Endothelial cell of umbilical vein (primary cell): ENCODE data around the gene ATP1B1. TPM values are rescaled to one million over a fixed set of nuclear protein-coding genes. Genes with fewer than 3 reads are reported as not detected.

Experiments
- BruUV-seq: library from RNA; stranded (reverse); fragments of 400-500 nt; replicated peaks from 2 replicates; lab custom pipeline; 2021; lab: Mats Ljungman, UMichigan
- CTCF ChIA-PET: fragments of 300-600, 350-600 bp; sonication (Branson Sonifier 250); formaldehyde crosslinking; loops from one replicate; lab custom pipeline; 2021; ENCODE audit warnings: antibody characterized with exemption, inconsistent platforms; lab: Charles Lee
- POLR2A ChIA-PET: fragments of 300-600, 350-600 bp; sonication (Branson Sonifier 250); formaldehyde crosslinking; loops from one replicate; lab custom pipeline; 2021; ENCODE audit warnings: antibody characterized with exemption, inconsistent platforms; lab: Charles Lee
- DNase-seq: peaks from one replicate; pipeline ENCODE4 v3.0.0-alpha.2; 2011; ENCODE audit warnings: low read depth, low spot score
- FAIRE-seq: peaks from 2 replicates; lab custom pipeline; 2011; peaks lifted over from hg19 to GRCh38; lab: Jason Lieb, UNC
- H2AFZ ChIP-seq: 2 replicates; pipeline ENCODE4 v1.6.0; 2012; ENCODE audit warnings: low read depth, low read length, control low read depth, inconsistent platforms
- H3K27ac ChIP-seq: 2 replicates; pipeline ENCODE4 v1.5.1; 2011; ENCODE audit warnings: low read depth, mild to moderate bottlenecking, control low read depth, low read length, moderate library complexity; ENCODE audit not compliant: insufficient read depth
- H3K27me3 ChIP-seq, 2 experiments: 2 replicates each; pipeline versions ENCODE4 v1.6.0 to v1.6.1; 2011; ENCODE audit warnings: low read length in 2 of 2, mixed read lengths in 1 of 2; ENCODE audit not compliant: control insufficient read depth in 2 of 2, insufficient read depth in 2 of 2
- H3K36me3 ChIP-seq, 2 experiments: 2 replicates in 1 of 2; 3 replicates in 1 of 2; pipeline ENCODE4 v1.5.1; 2011; ENCODE audit warnings: low read length in 2 of 2, mild to moderate bottlenecking in 1 of 2, moderate library complexity in 1 of 2; ENCODE audit not compliant: control insufficient read depth in 2 of 2, insufficient read depth in 2 of 2; ENCODE audit errors: extremely low read depth in 1 of 2
- H3K4me1 ChIP-seq: 3 replicates; pipeline ENCODE4 v1.5.1; 2011; ENCODE audit warnings: mild to moderate bottlenecking, low read length; ENCODE audit not compliant: control insufficient read depth, insufficient read depth; ENCODE audit errors: extremely low read depth
- H3K4me2 ChIP-seq: 2 replicates; pipeline ENCODE4 v1.6.1; 2011; ENCODE audit warnings: low read length, control low read depth, mixed read lengths; ENCODE audit not compliant: insufficient read depth
- H3K4me3 ChIP-seq, 3 experiments: fragments of 200-600 bp in 1 of 3; sonication (generic), shearing (Covaris generic) in 1 of 3; replicated peaks in 1 of 3; 2 replicates each; pipeline ENCODE4 v1.5.1; 2011 to 2016; ENCODE audit warnings: control low read depth in 3 of 3, low read length in 3 of 3, mild to moderate bottlenecking in 2 of 3, inconsistent platforms in 1 of 3, low read depth in 1 of 3, moderate library complexity in 1 of 3; ENCODE audit not compliant: insufficient read depth in 1 of 3
- H3K79me2 ChIP-seq: 2 replicates; pipeline ENCODE4 v1.6.0; 2012; ENCODE audit warnings: low read length, inconsistent platforms; ENCODE audit not compliant: control insufficient read depth, insufficient read depth
- H3K9ac ChIP-seq: replicated peaks from 2 replicates; pipeline ENCODE3; 2011; ENCODE audit warnings: low read length, control low read depth; ENCODE audit not compliant: insufficient read depth; ENCODE audit errors: extremely low read depth
- H3K9me1 ChIP-seq: replicated peaks from 3 replicates; pipeline ENCODE4 v1.6.0; 2011; ENCODE audit warnings: mild to moderate bottlenecking, low read length; ENCODE audit not compliant: control insufficient read depth, insufficient read depth; ENCODE audit errors: extremely low read depth
- H3K9me3 ChIP-seq: replicated peaks from 2 replicates; pipeline ENCODE4 v1.5.1; 2012; ENCODE audit warnings: low read length, inconsistent platforms; ENCODE audit not compliant: control insufficient read depth, insufficient read depth
- H4K20me1 ChIP-seq: replicated peaks from 2 replicates; pipeline ENCODE3; 2011; ENCODE audit warnings: mild to moderate bottlenecking, low read length; ENCODE audit not compliant: control insufficient read depth, insufficient read depth; ENCODE audit errors: extremely low read depth
- CTCF ChIP-seq, 2 donors: IDR thresholded peaks; 1 replicate in 1 of 2; 2 replicates in 1 of 2; pipeline ENCODE4 v1.5.1; 2011; ENCODE audit warnings: low read length in 2 of 2, mild to moderate bottlenecking in 2 of 2, moderate library complexity in 2 of 2, control low read depth in 1 of 2, inconsistent platforms in 1 of 2, low read depth in 1 of 2; ENCODE audit not compliant: insufficient read depth in 1 of 2; ENCODE audit errors: extremely low read depth in 1 of 2
- EZH2 ChIP-seq: IDR thresholded peaks from 2 replicates; pipeline ENCODE4 v1.6.1; 2012; ENCODE audit warnings: borderline replicate concordance, low read depth, mild to moderate bottlenecking, moderate library complexity, low read length, inconsistent platforms; ENCODE audit not compliant: severe bottlenecking
- FOS ChIP-seq: IDR thresholded peaks from 2 replicates; pipeline ENCODE4 v1.6.1; 2011; ENCODE audit warnings: mild to moderate bottlenecking, low read length, moderate library complexity, borderline replicate concordance; ENCODE audit not compliant: insufficient read depth
- GATA2 ChIP-seq: IDR thresholded peaks from 2 replicates; pipeline ENCODE4 v1.7.0; 2011; ENCODE audit warnings: low read depth, mild to moderate bottlenecking, moderate library complexity, mixed read lengths, low read length; ENCODE audit not compliant: insufficient read length, insufficient read depth
- JUN ChIP-seq: IDR thresholded peaks from 2 replicates; pipeline ENCODE4 v1.6.1; 2011; ENCODE audit warnings: borderline replicate concordance, low read depth; ENCODE audit not compliant: insufficient read length, insufficient read depth
- MAX ChIP-seq: IDR thresholded peaks from 2 replicates; pipeline ENCODE4 v1.6.1; 2011; ENCODE audit not compliant: insufficient read depth, insufficient read length
- MYC ChIP-seq: IDR thresholded peaks from one replicate; pipeline ENCODE4 v1.6.1; 2011; ENCODE audit warnings: mild to moderate bottlenecking, low read depth, low read length
- POLR2A ChIP-seq: IDR thresholded peaks from 2 replicates; pipeline ENCODE4 v1.6.1; 2012; ENCODE audit warnings: low read depth, mild to moderate bottlenecking, control low read depth, low read length
- POLR2AphosphoS5 ChIP-seq: IDR thresholded peaks from 2 replicates; pipeline ENCODE4 v1.6.1; 2012; ENCODE audit warnings: low read depth, mild to moderate bottlenecking, control low read depth, low read length, moderate library complexity; ENCODE audit not compliant: insufficient read depth
- dilution Hi-C: fragments of 300-500 bp; cut with MboI; formaldehyde crosslinking; loops from one replicate; pipeline ENCODE4 v1.15.0; 2019; ENCODE audit warnings: low sequenced_read_pairs; ENCODE audit not compliant: extremely low pct_ligation_motif_present
- intact Hi-C: fragments of 100-400 bp; cut with micrococcal nuclease; formaldehyde crosslinking; loops from one replicate; pipeline ENCODE4 v1.10.0; 2022
- polyA plus RNA-seq, 4 experiments: library from polyadenylated mRNA; depleted of rRNA in 3 of 4; stranded (reverse) in 3 of 4; unstranded in 1 of 4; fragments of >200 nt; gene quantifications; 2 replicates each; pipeline versions ENCODE4 v1.2.1 to v1.2.3, GENCODE V29; 2011 to 2012; ENCODE audit warnings: missing spikeins in 1 of 4
- total RNA-seq: library from RNA; stranded (reverse); gene quantifications from 2 replicates; pipeline ENCODE4 v1.2.3, GENCODE V29; 2021

ATP1B1 gene
- total and polyA plus RNA-seq, 2 donors (not counting 3 experiments of a cell fraction or from before 2014, with no cell fraction given): 14.3 to 56.1 TPM

GRCh38 chr1:169142129-169142528 is 35.6 kb downstream of the ATP1B1 start:
- H3K27ac ChIP-seq: no peak overlapping the region
- no peaks in the 10 kb centered on the region for H3K9me1 ChIP-seq
- no peak overlapping the region for H3K4me3 ChIP-seq
- H3K79me2 ChIP-seq: no peaks in the 10 kb centered on the region
- DNase-seq (no peak), FAIRE-seq (no peak)
- CTCF ChIA-PET: interaction anchor here (0.9 to 1.5 kb wide), 3 partner anchors 39 to 504 kb away, joined by 3 to 4 read pairs (median 4); no protein-coding TSS in a partner anchor
- BruUV-seq: no TSS peak
- H3K9me3 ChIP-seq: no peaks in the 10 kb centered on the region
- TF ChIP-seq POLR2AphosphoS5 (no peak), FOS (no peak), MYC (no peak), JUN (no peak), EZH2 (no peak), MAX (no peak), GATA2 (no peak), POLR2A (no peak), CTCF (IDR thresholded peaks at IDR 0.05; ENCODE audit: extremely low read depth in 1 of 2, insufficient read depth in 1 of 2, low read depth in 1 of 2, low read length in 2 of 2) (no peak)
- no peaks in the 10 kb centered on the region for H3K27me3 ChIP-seq
- no peak overlapping the region for H2AFZ ChIP-seq
- no peaks in the 10 kb centered on the region for H3K36me3 ChIP-seq
- H3K4me1 ChIP-seq: no peaks in the 10 kb centered on the region
- dilution Hi-C loops: no loop called here
- intact Hi-C loops: no loop called here
- no peak overlapping the region for H3K9ac ChIP-seq
- H3K4me2 ChIP-seq: no peak overlapping the region
- no peaks in the 10 kb centered on the region for H4K20me1 ChIP-seq
- POLR2A ChIA-PET: interaction anchor here (0.6 kb wide), 1 partner anchor 1957 kb away, joined by 4 read pairs; no protein-coding TSS in a partner anchor
